BJ (cell line): ENCODE results near the gene WNT5B. TPM values are rescaled to one million over a fixed set of nuclear protein-coding genes. Genes with fewer than 3 reads are reported as not detected.

Source experiments
- CTCF ChIA-PET: fragments of 350-600 bp; formaldehyde crosslinking; extraction: SDS; loops from one replicate; lab custom pipeline; 2021; ENCODE audit warnings: antibody characterized with exemption, inconsistent platforms; lab: Yijun Ruan, JAX
- POLR2A ChIA-PET: fragments of 300-600 bp; sonication (Branson Sonifier 250); formaldehyde crosslinking; extraction: SDS; loops from one replicate; lab custom pipeline; 2021; ENCODE audit warnings: antibody characterized with exemption; lab: Charles Lee
- DNase-seq: peaks from one replicate; pipeline ENCODE4 v3.0.0-alpha.2; 2011; ENCODE audit warnings: low read depth
- H3K27me3 ChIP-seq: 2 replicates; pipeline ENCODE4 v1.6.0; 2011; ENCODE audit warnings: low read length; ENCODE audit not compliant: control insufficient read depth, insufficient read depth
- H3K36me3 ChIP-seq: 2 replicates; pipeline ENCODE4 v1.5.1; 2011; ENCODE audit warnings: low read length; ENCODE audit not compliant: control insufficient read depth, insufficient read depth
- H3K4me3 ChIP-seq: 2 replicates; pipeline ENCODE4 v1.5.1; 2011; ENCODE audit warnings: low read depth, mild to moderate bottlenecking, control low read depth, low read length
- polyA plus RNA-seq: library from polyadenylated mRNA; depleted of rRNA; stranded (reverse); fragments of >200 nt; gene quantifications from 2 replicates; pipeline ENCODE4 v1.2.3, GENCODE V29; 2011
- TF ChIP-seq, protein P1 (sequence below): IDR thresholded peaks from 2 replicates; pipeline ENCODE4 v1.5.1; 2011; ENCODE audit warnings: low read depth, mild to moderate bottlenecking, control low read depth, inconsistent platforms, low read length, moderate library complexity; ENCODE audit not compliant: insufficient read depth

The WNT5B gene
- polyA plus RNA-seq, 1 experiment = 57.3 TPM

DNA sequence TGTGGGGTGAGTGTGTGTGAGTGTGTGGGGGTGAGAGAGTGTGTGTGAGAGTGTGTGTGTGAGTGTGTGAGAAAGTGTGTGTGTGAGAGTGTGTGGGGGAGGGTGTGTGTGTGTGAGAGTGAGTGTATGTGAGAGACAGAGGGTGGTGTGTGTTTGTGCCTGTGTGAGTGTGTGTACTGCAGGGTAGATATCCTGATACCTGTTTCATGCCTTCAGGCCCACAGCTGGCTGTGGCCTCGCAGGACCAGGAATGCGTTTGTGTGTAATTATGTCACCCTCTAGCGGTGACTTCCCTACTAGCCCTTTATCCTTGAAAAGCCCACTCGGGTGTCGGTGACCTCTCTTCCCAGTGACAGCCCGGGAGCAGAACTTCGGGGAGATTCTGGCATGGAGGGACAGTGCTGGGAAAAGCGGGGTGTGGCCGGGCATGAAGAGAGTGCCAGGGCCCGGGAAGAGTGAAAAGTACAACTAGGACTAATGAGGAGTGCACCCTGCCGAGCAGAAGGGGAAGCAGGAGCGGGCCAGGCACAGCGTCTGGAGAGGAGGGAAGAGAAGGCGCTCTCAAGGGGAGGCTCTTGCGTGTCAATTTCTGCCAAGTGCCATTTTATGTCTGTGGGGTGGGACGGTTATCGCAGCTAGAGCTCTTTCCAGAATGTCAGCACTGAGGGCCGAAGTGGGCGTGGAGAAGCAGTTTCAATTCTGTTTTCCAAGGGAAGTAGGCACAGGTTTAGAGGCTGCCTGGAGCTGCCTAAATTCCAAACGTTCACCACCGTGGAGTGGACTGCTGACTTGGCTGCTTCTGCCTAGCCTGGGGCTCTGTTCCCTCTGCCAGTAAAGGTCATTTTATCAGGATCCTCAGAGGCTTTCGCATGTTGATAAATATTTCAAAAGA, 23.7 kb upstream of the WNT5B start:
- H3K36me3 ChIP-seq = no peaks in the 10 kb centered on the region
- peak overlapping the region; percentile 36 for H3K4me3 ChIP-seq
- H3K27me3 ChIP-seq = no peaks in the 10 kb centered on the region
- CTCF ChIA-PET = interaction anchor here (0.6 to 3.1 kb wide), 22 partner anchors 10 to 1036 kb away, joined by 3 to 18 read pairs (median 4); partner anchors contain the start of genes FBXL14 and WNT5B
- DNase-seq = no peak
- POLR2A ChIA-PET = interaction anchor here (0.6 kb wide), 1 partner anchor 29 kb away, joined by 3 read pairs; no protein-coding TSS in a partner anchor
- TF ChIP-seq, protein P1, sequence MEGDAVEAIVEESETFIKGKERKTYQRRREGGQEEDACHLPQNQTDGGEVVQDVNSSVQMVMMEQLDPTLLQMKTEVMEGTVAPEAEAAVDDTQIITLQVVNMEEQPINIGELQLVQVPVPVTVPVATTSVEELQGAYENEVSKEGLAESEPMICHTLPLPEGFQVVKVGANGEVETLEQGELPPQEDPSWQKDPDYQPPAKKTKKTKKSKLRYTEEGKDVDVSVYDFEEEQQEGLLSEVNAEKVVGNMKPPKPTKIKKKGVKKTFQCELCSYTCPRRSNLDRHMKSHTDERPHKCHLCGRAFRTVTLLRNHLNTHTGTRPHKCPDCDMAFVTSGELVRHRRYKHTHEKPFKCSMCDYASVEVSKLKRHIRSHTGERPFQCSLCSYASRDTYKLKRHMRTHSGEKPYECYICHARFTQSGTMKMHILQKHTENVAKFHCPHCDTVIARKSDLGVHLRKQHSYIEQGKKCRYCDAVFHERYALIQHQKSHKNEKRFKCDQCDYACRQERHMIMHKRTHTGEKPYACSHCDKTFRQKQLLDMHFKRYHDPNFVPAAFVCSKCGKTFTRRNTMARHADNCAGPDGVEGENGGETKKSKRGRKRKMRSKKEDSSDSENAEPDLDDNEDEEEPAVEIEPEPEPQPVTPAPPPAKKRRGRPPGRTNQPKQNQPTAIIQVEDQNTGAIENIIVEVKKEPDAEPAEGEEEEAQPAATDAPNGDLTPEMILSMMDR = peak; percentile 77

DNA sequence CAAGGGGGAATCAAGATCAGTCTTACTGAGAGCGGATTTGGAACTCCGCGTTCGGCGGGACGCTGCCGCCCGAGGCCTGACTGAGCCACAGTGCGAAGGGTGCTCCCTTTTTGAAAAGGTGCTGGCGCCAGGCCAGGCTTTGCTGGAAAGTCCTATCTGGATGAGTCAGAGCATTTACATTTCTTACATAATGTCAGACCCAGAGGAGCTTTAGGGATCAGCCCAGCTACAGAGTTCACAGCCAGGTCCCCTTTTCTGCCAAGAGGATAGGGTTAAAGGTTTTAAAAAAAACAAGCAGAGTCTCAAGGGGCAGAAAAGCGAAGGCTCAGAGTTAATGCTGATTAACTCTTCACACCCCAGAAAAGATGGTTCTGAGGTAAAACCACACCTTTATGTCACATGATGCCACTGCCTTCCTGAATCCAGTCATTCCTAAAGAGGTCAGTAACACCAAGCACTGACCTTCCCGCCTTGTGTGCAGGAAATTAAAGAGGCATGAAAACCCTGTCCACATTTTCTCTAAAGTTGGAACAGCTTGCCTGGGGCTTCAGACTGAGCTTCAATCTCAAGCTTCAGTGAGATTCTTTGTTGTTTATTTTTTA, 22.9 kb upstream of the WNT5B start:
- H3K36me3 ChIP-seq = no peaks in the 10 kb centered on the region
- ChIA-PET CTCF (interaction anchor here (0.7 to 3.1 kb wide), 16 partner anchors 10 to 973 kb away, joined by 3 to 18 read pairs (median 4); partner anchors contain the start of genes FBXL14 and WNT5B), POLR2A (interaction anchor here (0.6 kb wide), 2 partner anchors 21 to 29 kb away, joined by 3 read pairs; no protein-coding TSS in a partner anchor)
- TF ChIP-seq, protein P1 = no peak
- no peak for DNase-seq
- no peaks in the 10 kb centered on the region for H3K27me3 ChIP-seq
- H3K4me3 ChIP-seq = peak overlapping the region; percentile 36

DNA sequence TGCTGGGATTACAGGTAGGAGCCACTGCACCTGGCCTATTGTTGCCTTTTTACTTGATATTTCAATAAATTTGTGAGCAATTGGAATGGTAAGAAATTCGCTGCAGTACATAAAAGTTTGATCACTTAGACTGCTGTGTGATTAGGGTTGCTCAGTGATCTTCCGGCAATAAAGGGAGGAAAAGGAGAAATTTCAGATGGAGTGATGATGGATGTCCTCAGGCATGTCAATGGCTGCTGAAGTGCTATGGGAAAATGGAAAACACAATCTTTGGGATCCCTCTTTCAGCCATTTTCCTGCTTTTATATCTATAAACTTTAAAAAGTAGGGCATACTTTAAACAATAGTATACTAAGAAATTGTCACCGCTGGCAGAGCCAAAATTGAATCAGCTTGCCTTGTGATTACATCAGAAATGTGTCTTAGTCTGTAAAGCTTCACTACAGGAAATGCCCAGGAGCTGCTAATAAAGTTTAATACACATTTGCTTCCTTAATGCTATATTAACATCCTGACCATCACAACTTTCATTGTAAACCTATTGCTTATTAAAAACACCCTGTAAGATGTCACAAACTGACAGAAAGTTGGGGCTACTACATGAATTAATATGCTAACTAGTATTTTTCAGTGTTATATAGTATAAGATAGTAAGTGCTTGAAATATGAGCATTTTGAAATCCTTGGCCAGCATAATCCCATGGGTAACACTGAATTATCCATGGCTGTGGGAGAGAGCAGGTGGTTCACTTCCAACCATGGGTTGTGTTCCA, 20.9 kb upstream of the WNT5B start:
- CTCF ChIA-PET = interaction anchor here (0.6 to 3.1 kb wide), 3 partner anchors 25 to 491 kb away, joined by 3 to 18 read pairs (median 4); no protein-coding TSS in a partner anchor
- Histone ChIP-seq H3K4me3 (no peak overlapping the region), H3K36me3 (no peaks in the 10 kb centered on the region), H3K27me3 (no peaks in the 10 kb centered on the region)
- POLR2A ChIA-PET = no interaction called here
- DNase-seq = no peak
- TF ChIP-seq, protein P1 = no peak

DNA sequence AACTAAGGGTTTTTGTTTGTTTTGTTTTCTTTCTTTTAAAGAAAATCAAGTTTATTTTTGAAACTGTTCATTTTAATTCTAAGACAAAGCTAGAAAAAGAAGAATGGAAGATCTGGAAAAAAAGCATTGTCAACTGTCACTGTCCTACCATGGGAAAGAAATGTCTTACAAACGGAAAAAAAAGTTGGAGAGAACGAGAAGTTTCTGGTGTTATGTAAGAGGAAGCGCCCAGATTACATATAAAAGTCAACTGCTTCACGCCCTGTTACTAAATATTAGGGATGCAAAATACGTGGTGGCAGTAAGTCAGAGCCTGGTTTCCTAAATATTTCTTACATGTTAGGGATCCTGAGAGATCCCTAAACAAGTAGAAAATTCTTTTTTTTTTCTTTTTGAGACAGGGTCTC, 20.3 kb upstream of the WNT5B start:
- Histone ChIP-seq H3K4me3 (no peak overlapping the region), H3K27me3 (no peaks in the 10 kb centered on the region), H3K36me3 (no peaks in the 10 kb centered on the region)
- no peak for DNase-seq
- CTCF ChIA-PET = interaction anchor here (0.6 to 1.0 kb wide), 2 partner anchors 24 to 465 kb away, joined by 3 to 4 read pairs; no protein-coding TSS in a partner anchor
- POLR2A ChIA-PET = no interaction called here
- TF ChIP-seq, protein P1 = no peak
